Neural crest cell (in vitro differentiated cells): ENCODE results near the gene TMEM61. TPM values are rescaled to one million over a fixed set of nuclear protein-coding genes. Genes with fewer than 3 reads are reported as not detected.

Experiments
- DNase-seq: peaks from one replicate; pipeline ENCODE4 v3.0.0; 2021; ENCODE audit warnings: low read depth, mixed read lengths, low spot score
- H3K27ac Mint-ChIP-seq: one replicate; pipeline ENCODE4 v1.8.0; 2021; ENCODE audit warnings: mild to moderate bottlenecking, mixed read lengths; ENCODE audit not compliant: unreplicated experiment
- H3K27me3 Mint-ChIP-seq: 2 replicates; pipeline ENCODE4 v1.8.0; 2021; ENCODE audit warnings: low read depth, mild to moderate bottlenecking, mixed read lengths
- H3K36me3 Mint-ChIP-seq: 2 replicates; pipeline ENCODE4 v1.8.0; 2021; ENCODE audit warnings: low read depth, mild to moderate bottlenecking, mixed read lengths
- H3K4me1 Mint-ChIP-seq: 2 replicates; pipeline ENCODE4 v1.8.0; 2021; ENCODE audit warnings: mixed read lengths
- H3K4me3 Mint-ChIP-seq: one replicate; pipeline ENCODE4 v1.8.0; 2021; ENCODE audit warnings: mild to moderate bottlenecking, mixed read lengths
- H3K9me3 Mint-ChIP-seq: 2 replicates; pipeline ENCODE4 v1.8.0; 2021; ENCODE audit warnings: mixed read lengths
- CTCF ChIP-seq: fragments of 200-600 bp; sonication (generic); conservative IDR thresholded peaks from 2 replicates; pipeline ENCODE4 v1.5.0; 2021; ENCODE audit warnings: antibody characterized with exemption, mild to moderate bottlenecking
- total RNA-seq: library from RNA; stranded (reverse); gene quantifications from 2 replicates; pipeline ENCODE4 v1.2.1, GENCODE V29; 2021

The TMEM61 gene
- total RNA-seq, 1 donor from 2014 or later: not detected

GRCh38 chr1:54965624-54966340 is 14.6 kb upstream of the TMEM61 start:
- no peak for DNase-seq
- H3K4me1 Mint-ChIP-seq: no peaks in the 10 kb centered on the region
- no peak overlapping the region for H3K4me3 Mint-ChIP-seq
- no peaks in the 10 kb centered on the region for H3K9me3 Mint-ChIP-seq
- TF ChIP-seq CTCF: no peak
- H3K36me3 Mint-ChIP-seq: no peaks in the 10 kb centered on the region
- H3K27me3 Mint-ChIP-seq: peaks cover 8% of the 10 kb centered on the region
- no peak overlapping the region for H3K27ac Mint-ChIP-seq

GRCh38 chr1:54967372-54967771 is 13.1 kb upstream of the TMEM61 start:
- no peak overlapping the region for H3K27ac Mint-ChIP-seq

GRCh38 chr1:54968551-54968950 is 11.9 kb upstream of the TMEM61 start:
- TF ChIP-seq CTCF: no peak
- no peak overlapping the region for H3K27ac Mint-ChIP-seq
- peaks cover 7% of the 10 kb centered on the region for H3K27me3 Mint-ChIP-seq
- no peaks in the 10 kb centered on the region for H3K9me3 Mint-ChIP-seq
- no peak for DNase-seq
- H3K36me3 Mint-ChIP-seq: no peaks in the 10 kb centered on the region
- no peak overlapping the region for H3K4me3 Mint-ChIP-seq
- H3K4me1 Mint-ChIP-seq: peaks cover 5% of the 10 kb centered on the region

More at GRCh38 chr1:54967372-54967771, 13.1 kb upstream of the TMEM61 start:
- Mint-ChIP-seq H3K4me3 (no peak overlapping the region), H3K36me3 (no peaks in the 10 kb centered on the region), H3K4me1 (no peaks in the 10 kb centered on the region), H3K9me3 (no peaks in the 10 kb centered on the region), H3K27me3 (peaks cover 8% of the 10 kb centered on the region)
- no peak for TF ChIP-seq CTCF
- no peak for DNase-seq

DNA sequence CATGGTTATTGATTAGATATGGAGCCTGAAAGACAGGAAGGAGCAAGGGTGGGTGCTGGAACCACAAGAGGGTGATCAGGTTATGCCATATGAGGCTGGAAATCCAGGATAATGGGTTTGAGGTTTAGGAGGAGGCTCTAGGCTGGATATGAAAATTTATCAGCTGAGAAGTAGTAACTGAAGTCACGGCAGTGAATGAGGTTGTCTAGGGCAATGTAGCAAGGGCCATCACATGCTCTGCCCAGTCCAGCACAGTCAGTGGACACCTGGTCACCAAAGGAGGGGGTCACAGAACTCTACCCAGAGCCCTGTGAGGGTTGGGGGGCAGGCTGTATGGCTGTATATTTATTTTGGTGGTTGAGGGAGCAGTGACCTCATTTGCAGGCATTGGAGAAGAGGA is 10.5 kb upstream of the TMEM61 start:
- no peaks in the 10 kb centered on the region for H3K36me3 Mint-ChIP-seq
- H3K4me1 Mint-ChIP-seq: peaks cover 5% of the 10 kb centered on the region
- no peak overlapping the region for H3K4me3 Mint-ChIP-seq
- H3K27me3 Mint-ChIP-seq: peaks cover 7% of the 10 kb centered on the region
- no peak overlapping the region for H3K27ac Mint-ChIP-seq
- H3K9me3 Mint-ChIP-seq: no peaks in the 10 kb centered on the region
- DNase-seq: no peak
- no peak for TF ChIP-seq CTCF

DNA sequence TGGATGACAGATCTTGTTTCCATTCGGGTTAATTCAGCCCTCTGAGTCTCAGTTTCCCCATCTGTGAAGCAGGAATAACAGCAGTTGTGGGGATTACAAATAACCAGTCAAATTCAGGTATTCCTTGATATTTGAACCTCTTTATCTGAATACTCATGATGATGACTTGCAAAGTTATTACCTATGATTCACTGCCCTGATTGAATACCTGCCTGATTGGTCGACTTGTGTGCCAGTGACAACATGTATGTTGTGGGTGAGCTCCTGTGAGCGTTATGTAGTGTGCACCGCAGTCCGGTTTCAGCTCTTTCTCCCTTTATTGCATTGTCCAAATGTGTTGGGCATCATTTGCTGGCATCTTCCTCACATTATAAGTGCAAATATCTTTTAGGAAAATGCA is 9.5 kb upstream of the TMEM61 start:
- peaks cover 5% of the 10 kb centered on the region for H3K4me1 Mint-ChIP-seq
- no peak for DNase-seq
- H3K27me3 Mint-ChIP-seq: peaks cover 10% of the 10 kb centered on the region
- TF ChIP-seq CTCF: no peak
- no peak overlapping the region for H3K27ac Mint-ChIP-seq
- no peak overlapping the region for H3K4me3 Mint-ChIP-seq
- no peaks in the 10 kb centered on the region for H3K36me3 Mint-ChIP-seq
- no peaks in the 10 kb centered on the region for H3K9me3 Mint-ChIP-seq
